ENCODE measurements around the gene ADGRD1.

ADGRD1 gene

DNA sequence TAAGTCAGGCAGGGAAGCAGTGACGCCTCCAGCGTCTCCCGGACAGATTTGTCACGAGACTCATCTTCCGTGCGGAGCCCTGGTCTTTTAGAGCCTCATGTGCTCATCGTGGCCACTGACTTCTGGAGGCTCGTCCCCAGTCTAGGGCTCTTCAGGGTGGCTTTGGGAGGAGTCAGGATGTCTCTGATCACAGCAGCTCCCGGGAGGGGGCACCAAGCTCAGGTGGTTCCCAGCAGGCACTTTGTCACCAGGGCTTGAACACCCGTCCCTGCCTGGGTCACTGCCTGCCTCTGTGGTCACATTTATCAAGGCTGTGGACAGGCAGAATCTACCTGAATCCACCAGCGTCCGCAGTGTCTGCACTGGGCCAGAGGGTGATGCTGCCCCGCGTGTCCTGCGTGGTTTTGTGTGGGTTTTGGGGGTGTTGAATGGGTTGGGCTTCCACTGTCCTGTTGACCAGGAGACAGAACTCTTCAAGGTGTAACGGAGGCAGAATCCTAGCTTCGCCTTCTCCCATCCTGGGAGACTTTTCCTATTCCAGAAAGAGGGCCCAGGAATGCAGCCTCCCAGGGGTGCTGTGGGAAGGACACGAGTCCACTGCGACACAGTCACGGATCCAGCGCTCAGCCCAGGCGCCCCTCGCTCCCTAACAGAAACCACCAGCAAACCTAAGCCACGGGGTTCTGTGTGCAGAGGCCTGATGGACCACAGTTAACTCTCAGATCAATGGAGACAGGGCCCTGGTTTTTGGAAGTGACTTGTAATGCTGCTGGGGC, 132.3 kb downstream of the ADGRD1 start:
- in situ Hi-C loops (cut with HindIII; ENCODE audit: low sequenced_read_pairs): no loop called here

GRCh38 chr12:131087302-131087818, 133.7 kb downstream of the ADGRD1 start:
- in situ Hi-C loops (cut with HindIII; ENCODE audit: low sequenced_read_pairs): no loop called here

- in situ Hi-C loops (cut with HindIII; ENCODE audit: low sequenced_read_pairs): no loop called here
Measured at GRCh38 chr12:131087991-131088700, 134.4 kb downstream of the ADGRD1 start.

DNA sequence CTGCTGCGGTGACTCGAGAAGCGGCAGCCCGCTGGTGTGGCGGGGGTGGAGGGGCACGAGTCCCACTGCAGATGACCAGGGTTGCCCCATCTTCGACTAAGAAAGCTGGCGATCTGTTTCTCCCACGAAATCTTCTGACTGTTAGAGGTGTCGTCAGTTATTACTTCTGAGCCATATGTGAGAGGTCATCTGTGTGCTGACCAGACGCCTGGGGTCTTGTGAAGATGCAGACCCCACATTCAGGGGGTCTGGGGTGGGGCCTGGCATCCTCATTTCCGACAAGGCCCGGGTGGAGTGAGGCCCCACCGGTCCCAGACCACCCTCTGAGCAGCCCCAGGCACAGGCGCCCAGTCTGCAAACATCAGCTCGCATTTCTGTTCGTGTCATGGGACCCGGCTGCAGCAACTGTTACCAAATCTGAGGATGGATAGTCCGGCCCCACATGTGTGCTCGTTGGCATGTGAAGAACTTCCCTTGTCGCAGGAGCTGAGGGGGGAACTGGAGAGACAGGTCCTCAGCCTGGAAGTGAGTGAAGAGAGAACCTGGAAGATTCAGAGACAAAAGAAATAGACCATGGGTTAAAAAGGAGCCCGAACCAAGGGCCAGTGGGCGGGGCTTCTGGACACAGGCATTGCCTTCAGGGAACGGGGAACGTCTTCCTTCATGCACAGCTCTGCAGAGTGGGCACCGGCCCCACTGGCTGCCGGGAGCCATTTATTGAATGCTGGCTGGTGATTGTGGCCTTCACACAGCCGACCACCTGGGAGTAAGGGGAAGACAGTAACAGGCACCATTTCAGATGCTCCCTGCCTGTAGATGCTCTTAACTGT, 135.2 kb downstream of the ADGRD1 start:
- in situ Hi-C loops (cut with HindIII; ENCODE audit: low sequenced_read_pairs): no loop called here

DNA sequence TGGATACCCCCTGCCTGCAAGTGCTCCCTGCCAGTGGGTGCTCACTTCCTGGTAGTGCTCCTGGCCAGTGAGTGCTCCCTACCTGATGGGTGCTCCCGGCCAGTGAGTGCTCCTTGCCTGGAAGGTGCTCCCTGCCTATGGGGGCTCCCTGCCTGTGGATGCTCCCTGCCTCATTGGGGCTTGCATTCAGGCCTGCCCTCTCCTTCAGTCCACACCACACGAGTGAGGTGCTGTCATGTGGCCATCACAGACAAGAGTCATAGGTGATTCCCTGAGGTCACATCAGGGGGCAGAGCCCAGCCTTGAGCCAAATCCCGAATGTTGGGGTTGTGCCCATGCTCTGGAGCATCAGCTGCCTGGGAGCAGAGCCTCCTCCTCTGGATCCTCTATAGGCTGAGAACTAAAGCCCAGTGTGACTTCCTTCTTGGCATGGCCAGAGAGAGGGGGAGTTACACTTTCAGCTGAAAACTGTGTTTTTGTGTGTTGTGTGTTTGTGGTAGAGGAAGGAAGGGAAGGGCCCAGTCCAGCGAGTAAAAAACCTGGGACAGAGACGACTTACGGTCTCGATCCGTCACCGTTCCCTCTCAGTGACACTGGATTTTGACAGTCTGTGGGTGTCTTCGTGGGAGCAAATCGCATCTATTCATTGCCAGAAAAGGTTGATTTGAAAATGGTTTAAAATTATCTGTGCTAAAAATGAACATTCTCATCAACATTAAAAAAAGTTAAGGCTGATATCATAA, 136.0 kb downstream of the ADGRD1 start:
- in situ Hi-C loops (cut with HindIII; ENCODE audit: low sequenced_read_pairs): no loop called here

DNA sequence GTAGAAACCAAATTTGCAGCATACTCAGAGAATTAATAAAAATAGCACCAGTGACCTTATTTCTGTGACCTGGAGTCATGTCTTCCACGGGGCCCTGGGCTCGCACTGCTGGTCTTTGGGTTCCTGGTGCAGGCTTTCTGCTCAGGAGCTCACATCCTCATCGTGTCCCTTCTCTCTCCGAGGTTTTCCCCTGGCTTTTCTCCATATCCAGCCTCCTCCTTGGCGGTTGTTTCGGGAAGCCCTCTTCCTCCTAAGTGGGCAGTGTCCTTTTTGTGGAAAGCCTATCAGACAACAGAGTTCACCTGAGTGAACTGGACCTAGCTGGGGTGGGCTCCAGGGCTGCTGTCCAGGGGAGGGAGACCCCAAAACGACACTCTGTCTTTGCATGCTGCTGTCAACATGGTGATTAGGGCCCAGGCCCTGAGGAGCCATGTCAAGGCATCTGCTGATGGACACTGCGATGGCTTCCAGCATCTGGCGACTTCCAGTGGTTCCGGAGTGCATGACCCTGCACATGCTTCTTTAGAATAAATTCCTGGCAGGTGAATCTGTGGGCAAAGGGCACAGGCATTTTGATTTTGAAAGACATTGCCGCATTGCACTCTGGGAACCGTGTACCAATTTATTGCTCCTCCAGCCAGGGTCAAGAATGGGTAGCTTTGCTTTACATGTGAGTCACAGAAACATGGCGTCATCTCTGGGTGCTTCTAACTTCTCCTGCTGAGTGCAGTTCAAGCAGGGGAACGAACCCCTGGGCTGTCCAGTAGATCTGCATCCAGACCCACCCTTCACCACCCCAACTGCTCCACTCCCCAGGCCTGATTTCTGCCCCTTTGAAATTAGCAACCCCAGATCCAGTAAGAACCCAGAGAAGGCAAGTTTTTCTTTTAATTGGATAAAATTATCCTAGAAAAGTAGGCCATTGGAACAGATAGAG, 136.8 kb downstream of the ADGRD1 start:
- in situ Hi-C loops (cut with HindIII; ENCODE audit: low sequenced_read_pairs): no loop called here

- in situ Hi-C loops (cut with HindIII; ENCODE audit: low sequenced_read_pairs): no loop called here
Measured at GRCh38 chr12:131091413-131091975, 137.8 kb downstream of the ADGRD1 start.

GRCh38 chr12:131091976-131092691, 138.4 kb downstream of the ADGRD1 start:
- in situ Hi-C loops (cut with HindIII; ENCODE audit: low sequenced_read_pairs): no loop called here

DNA sequence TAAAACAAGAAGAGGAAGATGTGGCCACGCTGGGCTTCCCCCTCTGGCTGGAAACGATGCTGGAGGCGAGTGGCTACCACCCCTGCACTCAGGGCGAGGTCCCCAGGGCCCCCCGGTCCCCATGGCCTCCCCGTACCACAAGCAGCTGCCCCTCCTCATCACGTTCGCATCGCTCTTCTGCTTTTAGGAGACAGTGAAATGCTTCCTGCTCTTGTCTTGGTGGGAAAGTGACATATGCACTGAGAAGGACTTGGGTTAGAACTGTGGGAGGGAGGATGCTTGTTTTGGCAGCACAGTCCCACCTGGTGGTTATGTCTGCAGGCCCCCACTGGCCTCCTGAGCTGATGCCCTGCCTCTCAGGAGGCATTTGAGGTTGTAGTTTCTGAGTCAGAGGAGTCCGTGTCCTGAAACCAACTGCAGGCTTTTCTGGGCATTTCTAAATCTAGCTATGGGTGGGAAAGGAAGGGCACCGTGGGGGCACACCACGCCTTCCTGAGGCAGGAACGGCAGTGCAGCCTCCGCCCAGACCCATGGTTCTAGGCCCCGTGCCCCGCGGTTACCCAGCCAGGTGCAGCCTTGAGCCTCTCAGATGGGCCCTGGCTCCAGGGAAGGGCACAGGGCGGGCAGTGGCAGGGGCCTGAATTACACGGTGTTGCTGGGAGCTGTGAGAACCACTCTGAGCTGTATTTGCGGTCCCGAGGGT, 139.3 kb downstream of the ADGRD1 start:
- in situ Hi-C loops (cut with HindIII; ENCODE audit: low sequenced_read_pairs): no loop called here

DNA sequence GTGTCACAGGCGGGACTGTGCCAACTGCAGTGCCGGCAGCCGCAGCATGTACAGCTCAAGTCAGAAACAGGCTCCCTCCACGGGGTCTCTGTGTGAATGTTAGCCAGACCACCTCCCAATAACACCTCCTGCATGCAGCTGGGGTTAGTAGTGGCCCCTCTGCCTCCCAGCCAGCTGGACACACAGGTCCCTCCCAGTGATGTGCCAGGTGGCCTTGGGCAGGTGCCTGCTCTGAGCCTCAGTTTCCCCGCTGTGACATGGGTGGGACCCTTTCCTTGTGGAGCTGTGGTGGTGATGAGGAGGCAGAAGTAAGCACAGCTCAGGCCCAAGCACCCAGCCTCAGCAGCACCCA, 139.9 kb downstream of the ADGRD1 start:
- in situ Hi-C loops (cut with HindIII; ENCODE audit: low sequenced_read_pairs): no loop called here

DNA sequence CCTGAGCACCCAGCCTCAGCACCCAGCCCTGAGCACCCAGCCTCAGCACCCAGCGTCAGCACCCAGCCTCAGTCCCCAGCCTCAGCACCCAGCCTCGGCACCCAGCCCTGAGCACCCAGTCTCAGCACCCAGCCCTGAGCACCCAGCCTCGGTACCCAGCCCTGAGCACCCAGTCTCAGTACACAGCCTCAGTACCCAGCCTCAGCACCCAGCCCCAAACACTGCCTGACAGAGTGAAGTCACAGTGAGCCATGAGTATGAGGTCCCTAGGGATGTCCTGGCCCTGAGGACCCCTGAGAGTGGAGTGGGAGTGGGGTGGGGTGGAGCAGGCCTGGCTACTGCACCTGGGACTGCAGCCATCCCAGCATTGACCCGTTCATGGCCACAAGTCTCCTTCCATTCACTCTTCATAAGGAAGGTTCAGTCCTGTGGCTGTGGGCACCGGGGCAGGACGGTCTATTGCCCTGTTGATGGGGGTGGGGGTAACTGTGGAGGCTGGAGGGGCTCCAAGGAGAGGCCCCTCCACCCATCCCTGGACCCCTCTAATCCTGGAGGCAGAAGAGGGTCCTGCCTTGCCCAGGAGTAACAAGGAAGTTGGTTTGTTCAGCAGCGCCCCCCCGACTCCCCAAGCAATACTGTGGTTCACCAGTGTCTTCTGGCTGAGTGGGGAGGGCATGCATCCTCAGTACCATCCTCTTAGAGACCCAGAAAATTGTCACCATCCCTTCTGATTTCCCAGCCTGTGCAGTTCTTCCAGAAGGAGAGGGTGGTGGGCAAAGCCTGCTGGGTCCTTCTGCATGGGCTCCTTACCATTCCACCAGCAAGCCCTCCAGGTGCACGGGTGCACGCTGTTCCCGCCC, 140.5 kb downstream of the ADGRD1 start:
- in situ Hi-C loops (cut with HindIII; ENCODE audit: low sequenced_read_pairs): no loop called here

GRCh38 chr12:131094831-131095805, 141.4 kb downstream of the ADGRD1 start:
- in situ Hi-C loops (cut with HindIII; ENCODE audit: low sequenced_read_pairs): no loop called here

DNA sequence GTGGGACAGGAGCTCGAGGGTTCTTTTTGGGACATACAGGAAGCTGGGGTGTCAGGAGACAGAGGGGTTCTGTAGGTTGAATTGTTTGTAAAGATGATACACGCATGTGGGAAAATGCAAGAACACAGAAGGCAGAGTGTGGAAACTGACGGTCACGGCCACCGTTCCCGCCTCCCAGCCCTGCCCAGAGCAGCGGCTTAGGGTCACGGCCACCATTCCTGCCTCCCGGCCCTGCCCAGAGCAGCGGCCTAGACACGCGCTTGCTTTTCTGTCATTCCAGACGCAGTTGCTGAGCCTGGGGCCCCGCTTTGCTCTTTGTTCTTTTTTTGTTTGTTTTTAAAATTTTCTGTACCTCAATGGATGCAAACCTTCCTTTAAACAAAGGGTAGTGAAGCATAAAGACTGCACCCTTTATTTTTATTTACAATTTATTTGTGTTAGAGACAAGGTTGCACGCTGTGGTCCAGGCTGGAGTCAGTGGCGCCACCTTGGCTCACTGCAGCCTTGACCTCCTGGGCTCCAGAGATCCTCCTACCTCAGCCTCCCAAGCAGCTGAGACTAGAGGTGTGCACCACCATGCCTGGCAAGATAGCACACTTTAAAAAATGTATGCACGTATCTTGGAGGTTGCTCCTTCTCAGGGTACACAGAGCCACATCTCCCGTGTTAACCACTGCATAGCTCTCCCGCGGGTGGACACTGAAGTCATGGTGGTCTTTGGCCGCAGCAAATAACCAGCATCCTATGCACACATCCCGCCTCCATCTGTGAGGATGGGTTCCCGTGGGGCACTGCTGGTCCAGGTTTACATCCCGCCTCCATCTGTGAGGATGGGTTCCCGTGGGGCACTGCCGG, 142.3 kb downstream of the ADGRD1 start:
- in situ Hi-C loops (cut with HindIII; ENCODE audit: low sequenced_read_pairs): no loop called here

GRCh38 chr12:131096681-131097181, 143.0 kb downstream of the ADGRD1 start:
- in situ Hi-C loops (cut with HindIII; ENCODE audit: low sequenced_read_pairs): no loop called here
